HG03457 (cell line): Measurements from ENCODE around the gene CNTNAP3B.
"Not testable (repeated sequence)": the region's sequence is repeated elsewhere in the genome, so short reads cannot be mapped to it uniquely, and the experiment has no call there.

Experiments used
- ATAC-seq: cut with Tn5 transposase; IDR thresholded peaks from one replicate; pipeline ENCODE4 v1.9.1; 2021; ENCODE audit warnings: moderate number of reproducible peaks; ENCODE audit not compliant: unreplicated experiment

The CNTNAP3B gene

DNA sequence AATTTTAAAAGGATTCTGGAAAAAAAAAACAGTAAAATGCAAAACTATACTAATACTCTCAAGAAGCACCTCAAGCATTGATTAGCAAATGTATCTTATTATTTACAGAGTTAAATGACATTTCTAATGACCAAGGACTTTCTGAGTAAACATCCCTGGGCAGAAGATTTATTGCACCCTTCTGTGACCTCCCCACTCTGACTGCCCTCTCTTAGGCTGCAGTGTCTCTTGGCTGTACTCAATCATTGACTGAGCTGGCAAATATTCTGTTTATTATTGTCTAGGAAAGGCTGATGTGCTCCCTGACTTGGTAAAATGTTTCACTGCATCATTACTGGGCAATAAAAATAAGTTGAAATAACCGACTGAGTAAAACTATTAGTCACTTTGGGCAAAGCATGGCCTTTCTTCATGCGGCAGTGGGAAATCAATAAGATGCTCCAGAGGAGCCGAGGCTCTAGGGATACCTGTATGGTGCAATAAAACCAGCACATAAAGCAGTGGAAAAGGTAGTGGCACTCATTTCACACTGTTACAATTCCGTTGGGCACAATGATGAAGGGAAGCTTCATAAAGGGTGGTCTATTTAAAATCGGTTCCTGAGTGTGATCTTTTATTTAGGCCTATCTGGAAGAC lies 151.1 kb downstream of the CNTNAP3B start:
- not testable (repeated sequence) for ATAC-seq

DNA sequence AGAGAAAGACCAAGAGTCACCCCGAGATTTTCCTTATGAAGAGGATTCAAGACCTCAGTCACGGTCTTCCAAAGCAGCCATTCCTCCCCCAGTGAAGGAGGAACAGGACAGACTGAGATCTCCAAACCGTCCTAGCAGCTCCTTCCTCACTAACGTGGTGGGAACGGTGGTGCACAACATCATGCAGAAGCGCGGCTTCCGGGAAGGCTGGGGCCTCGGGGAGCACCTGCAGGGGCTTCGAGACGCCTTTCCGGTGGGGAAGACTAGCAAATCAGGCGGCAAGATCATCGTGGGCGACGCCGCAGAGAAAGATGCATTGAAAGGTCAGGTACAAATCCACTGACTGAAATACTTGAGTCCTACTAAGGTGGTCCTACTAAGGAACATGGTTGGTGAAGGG lies 154.3 kb downstream of the CNTNAP3B start:
- ATAC-seq, result not testable (repeated sequence)

- not testable (repeated sequence) for ATAC-seq
Observed at GRCh38 chr9:41953007-41953406, 176.2 kb downstream of the CNTNAP3B start.

DNA sequence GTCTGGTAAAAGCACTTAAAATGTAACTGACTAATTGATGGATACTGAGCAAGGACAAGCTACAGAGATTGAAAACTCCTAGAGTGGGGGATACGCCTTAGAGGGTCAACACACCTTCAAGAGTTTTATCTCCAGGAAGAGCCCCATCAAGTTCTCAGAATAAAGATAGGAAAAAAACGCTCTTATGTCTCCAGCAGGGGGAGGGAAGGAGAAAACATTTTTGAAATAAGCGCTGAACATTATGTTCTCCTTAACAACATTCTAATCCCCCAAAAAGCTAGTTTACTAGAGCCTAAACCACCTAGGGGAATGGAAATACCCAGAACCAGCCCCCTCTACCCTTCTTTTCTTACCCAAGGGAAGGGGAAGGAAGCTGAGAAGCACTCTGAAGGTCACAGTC lies 187.5 kb downstream of the CNTNAP3B start:
- not testable (repeated sequence) for ATAC-seq

GRCh38 chr9:41938143-41938542 lies 191.1 kb downstream of the CNTNAP3B start:
- ATAC-seq, result not testable (repeated sequence)

- ATAC-seq, result not testable (repeated sequence)
Observed at GRCh38 chr9:41935727-41936126, 193.5 kb downstream of the CNTNAP3B start.

GRCh38 chr9:41929172-41929571 lies 200.1 kb downstream of the CNTNAP3B start:
- not testable (repeated sequence) for ATAC-seq

- not testable (repeated sequence) for ATAC-seq
Observed at GRCh38 chr9:41917374-41917773, 211.9 kb downstream of the CNTNAP3B start.

DNA sequence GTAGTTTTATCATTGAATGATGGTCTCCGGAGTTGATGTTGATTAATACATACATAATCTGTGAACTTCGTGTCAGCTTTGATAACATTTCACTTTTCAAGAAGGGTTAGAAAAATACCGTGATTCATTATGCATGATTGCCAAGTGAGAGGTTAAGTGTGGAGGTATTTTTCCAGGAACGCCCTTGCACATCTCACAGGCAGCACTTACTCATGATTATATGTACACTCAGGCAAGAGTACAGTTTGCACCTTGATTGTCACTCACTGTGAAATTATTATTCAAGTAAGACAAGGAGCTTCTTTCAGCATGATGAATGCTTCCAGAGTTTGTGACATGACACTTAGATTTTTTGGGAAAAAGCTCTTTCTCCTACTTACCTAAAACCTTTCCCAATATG lies 223.7 kb downstream of the CNTNAP3B start:
- ATAC-seq, result not testable (repeated sequence)

DNA sequence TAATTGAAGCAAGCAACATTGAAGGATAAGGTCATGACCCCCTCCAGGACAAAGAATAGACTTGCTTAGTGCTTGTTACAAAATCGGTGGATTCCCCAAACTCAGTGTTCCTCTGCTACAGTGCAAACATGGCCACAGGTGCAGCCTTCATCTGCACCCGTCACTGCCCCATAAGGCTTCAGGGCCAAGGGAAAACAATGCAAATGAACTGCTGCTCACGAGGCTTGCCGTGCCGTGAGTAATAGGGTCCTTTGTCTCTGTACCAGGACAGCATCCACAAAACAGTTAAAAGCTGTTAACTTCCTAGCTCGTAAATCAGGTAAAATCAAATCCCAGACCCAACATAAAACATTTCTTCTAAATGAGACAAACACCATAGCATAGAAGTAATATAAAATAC lies 226.5 kb downstream of the CNTNAP3B start:
- not testable (repeated sequence) for ATAC-seq

DNA sequence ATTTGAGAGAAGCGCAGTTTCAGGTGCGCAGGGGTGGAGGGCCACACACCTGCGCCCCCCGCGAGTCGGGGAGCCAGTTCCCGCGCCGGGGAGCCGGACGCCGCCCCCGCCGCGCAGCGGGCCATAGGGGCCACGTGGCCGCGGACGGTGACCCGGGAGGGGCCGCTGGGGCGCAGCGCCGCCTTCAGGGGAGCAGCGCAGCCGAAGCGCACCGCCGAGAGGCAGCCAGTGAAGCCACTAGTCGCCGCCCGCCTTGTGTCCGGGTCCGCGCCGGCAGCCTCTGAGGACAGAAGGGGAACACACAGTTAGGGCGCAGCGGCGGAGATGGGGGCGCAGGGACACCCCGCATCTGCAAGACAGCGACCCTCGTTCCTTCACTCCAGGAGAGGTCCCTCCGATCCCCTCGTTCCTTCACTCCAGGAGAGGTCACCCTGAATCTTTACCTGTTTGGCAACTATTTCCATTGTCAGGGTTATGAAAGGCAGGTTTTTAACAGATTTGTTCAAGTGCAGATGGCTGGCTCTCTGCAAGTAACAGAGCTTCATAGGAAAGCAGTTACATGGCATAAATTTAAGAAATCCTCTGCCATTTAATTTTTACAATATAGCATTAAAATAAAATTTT lies 230.4 kb downstream of the CNTNAP3B start:
- ATAC-seq, result not testable (repeated sequence)

- not testable (repeated sequence) for ATAC-seq
Observed at GRCh38 chr9:41874557-41874956, 254.7 kb downstream of the CNTNAP3B start.

DNA sequence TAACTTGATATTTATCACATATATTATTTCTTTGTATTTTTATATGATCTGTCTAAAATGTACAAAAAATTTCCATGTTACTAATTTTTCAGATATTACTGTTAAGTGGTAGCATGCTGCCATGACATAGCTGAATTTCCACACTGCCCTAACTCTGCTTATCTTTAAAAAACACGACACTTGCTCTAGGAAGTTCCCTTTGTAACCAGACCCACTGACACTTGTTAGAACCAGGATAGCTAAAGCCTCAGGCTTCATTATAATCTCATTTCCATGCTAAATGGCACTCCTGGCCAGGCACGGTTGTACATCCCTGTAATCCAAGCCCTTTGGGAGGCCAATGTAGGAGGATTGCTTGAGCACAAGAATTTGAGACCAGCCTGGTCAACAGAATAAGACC lies 273.8 kb downstream of the CNTNAP3B start:
- ATAC-seq, result not testable (repeated sequence)

GRCh38 chr9:41851848-41852740 lies 277.1 kb downstream of the CNTNAP3B start:
- ATAC-seq, result not testable (repeated sequence)

DNA sequence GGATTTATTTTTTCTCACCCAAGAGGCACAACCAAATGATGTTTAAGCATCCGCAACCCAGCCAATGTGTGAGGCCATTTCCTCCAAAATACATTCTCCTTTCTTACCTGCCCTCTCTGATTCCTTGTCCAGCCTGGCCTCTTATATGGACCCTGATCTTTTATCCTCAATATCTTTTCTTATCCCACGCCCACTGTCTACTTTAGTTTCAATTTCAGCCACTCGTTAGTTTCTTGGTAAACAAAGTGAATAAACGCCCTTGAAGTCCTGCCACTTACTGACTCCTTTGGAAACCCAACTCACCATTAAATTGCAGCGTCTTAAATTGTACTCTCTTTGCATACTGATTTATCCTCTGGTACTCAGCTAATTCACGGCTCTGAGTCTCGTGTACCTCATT lies 281.4 kb downstream of the CNTNAP3B start:
- ATAC-seq, result not testable (repeated sequence)
